GM23338 (cell line): ENCODE data around the gene JARID2. TPM values are rescaled to one million over a fixed set of nuclear protein-coding genes. Genes with fewer than 3 reads are reported as not detected.

ENCODE experiments used
- ATAC-seq: fragments of 200-7000 bp; cut with Tn5 transposase; 3 replicates; pipeline ENCODE4 v1.9.1; 2020
- DNase-seq: peaks from one replicate; pipeline ENCODE4 v3.0.0-alpha.2; 2015; ENCODE audit warnings: low spot score
- H2AFZ ChIP-seq: fragments of 200-600 bp; sonication (generic); 2 replicates; pipeline ENCODE4 v1.8.0; 2016; ENCODE audit warnings: antibody characterized with exemption, mild to moderate bottlenecking, moderate library complexity
- H3F3A ChIP-seq: fragments of 200-600 bp; sonication (generic); replicated peaks from 2 replicates; pipeline ENCODE4 v1.8.0; 2017; ENCODE audit warnings: antibody characterized with exemption, mixed run types, low read depth
- H3K27ac ChIP-seq: fragments of 200-600 bp; sonication (generic); 2 replicates; pipeline ENCODE4 v1.6.1; 2016; ENCODE audit warnings: low read depth
- H3K27me3 ChIP-seq: fragments of 200-600 bp; sonication (generic); 2 replicates; pipeline ENCODE4 v1.8.0; 2016; ENCODE audit warnings: mild to moderate bottlenecking, mixed run types, moderate library complexity; ENCODE audit not compliant: insufficient read depth
- H3K36me3 ChIP-seq: fragments of 200-600 bp; sonication (generic); 2 replicates; pipeline ENCODE4 v1.8.0; 2016; ENCODE audit warnings: mild to moderate bottlenecking; ENCODE audit not compliant: insufficient read depth
- H3K4me1 ChIP-seq: fragments of 200-600 bp; sonication (generic); 2 replicates; pipeline ENCODE4 v1.8.0; 2016; ENCODE audit warnings: mild to moderate bottlenecking, moderate library complexity; ENCODE audit not compliant: insufficient read depth
- H3K4me2 ChIP-seq: fragments of 200-600 bp; sonication (generic); 2 replicates; pipeline ENCODE4 v1.7.1; 2017; ENCODE audit warnings: mixed run types
- H3K4me3 ChIP-seq: fragments of 200-600 bp; sonication (generic); 2 replicates; pipeline ENCODE4 v1.6.1; 2016; ENCODE audit warnings: mixed run types
- H3K79me2 ChIP-seq: fragments of 200-600 bp; sonication (generic); replicated peaks from 2 replicates; pipeline ENCODE4 v1.8.0; 2017; ENCODE audit warnings: mild to moderate bottlenecking; ENCODE audit not compliant: insufficient read depth
- H3K9me2 ChIP-seq: fragments of 200-600 bp; sonication (generic); 2 replicates; pipeline ENCODE4 v1.8.0; 2017; ENCODE audit not compliant: insufficient read depth
- H4K20me1 ChIP-seq: fragments of 200-600 bp; sonication (generic); replicated peaks from 2 replicates; pipeline ENCODE4 v1.8.0; 2017; ENCODE audit warnings: mild to moderate bottlenecking; ENCODE audit not compliant: insufficient read depth
- H3K27ac Mint-ChIP-seq: 2 replicates; pipeline ENCODE4 v1.8.0; 2020; ENCODE audit warnings: inconsistent platforms, mild to moderate bottlenecking, moderate library complexity, mixed read lengths
- H3K27me3 Mint-ChIP-seq: 3 replicates; pipeline ENCODE4 v1.8.0; 2022; ENCODE audit warnings: low read depth, mild to moderate bottlenecking, moderate library complexity, mixed read lengths, inconsistent platforms; ENCODE audit not compliant: insufficient read depth, poor library complexity
- H3K36me3 Mint-ChIP-seq: 3 replicates; pipeline ENCODE4 v1.8.0; 2021; ENCODE audit warnings: low read depth, mild to moderate bottlenecking, inconsistent platforms, moderate library complexity, mixed read lengths
- H3K4me1 Mint-ChIP-seq: 3 replicates; pipeline ENCODE4 v1.8.0; 2020; ENCODE audit warnings: mild to moderate bottlenecking, inconsistent platforms, mixed read lengths
- H3K4me3 Mint-ChIP-seq: 3 replicates; pipeline ENCODE4 v1.8.0; 2021; ENCODE audit warnings: moderate library complexity, mild to moderate bottlenecking, inconsistent platforms, mixed read lengths
- H3K9me3 Mint-ChIP-seq: 3 replicates; pipeline ENCODE4 v1.8.0; 2020; ENCODE audit warnings: moderate library complexity, mild to moderate bottlenecking, inconsistent platforms, mixed read lengths
- EZH2 ChIP-seq: fragments of 200-600 bp; sonication (generic); IDR thresholded peaks from one replicate; pipeline ENCODE4 v1.8.0; 2017; ENCODE audit warnings: antibody characterized with exemption, mild to moderate bottlenecking, low read depth; ENCODE audit not compliant: unreplicated experiment
- EZH2phosphoT487 ChIP-seq: fragments of 200-600 bp; sonication (generic); IDR thresholded peaks from one replicate; pipeline ENCODE4 v1.8.1; 2018; ENCODE audit warnings: antibody characterized with exemption; ENCODE audit not compliant: unreplicated experiment
- POLR2AphosphoS5 ChIP-seq: IDR thresholded peaks from 2 replicates; pipeline ENCODE4 v1.6.1; 2016; ENCODE audit warnings: antibody characterized with exemption, low read depth
- ZNF114 ChIP-seq: fragments of 250-450 bp; sonication (Bioruptor Pico); IDR thresholded peaks from 2 replicates; pipeline ENCODE4 v1.5.0; 2020; ENCODE audit warnings: mild to moderate bottlenecking, moderate library complexity
- polyA plus RNA-seq: library from polyadenylated mRNA; unstranded; fragments of >200 nt; fragmentation: Nextera tagmentation; extraction: Ambion mirVana; gene quantifications from 2 replicates; pipeline ENCODE4 v1.2.1, GENCODE V29; 2016
- total RNA-seq: library from RNA; depleted of rRNA; stranded (reverse); fragments of >200 nt; shearing (Covaris generic); gene quantifications from 2 replicates; pipeline ENCODE4 v1.2.3, GENCODE V29; 2014
- TF ChIP-seq, protein P1 (sequence below), 2 experiments: fragments of 200-600 bp in 1 of 2; sonication (generic) in 1 of 2; conservative IDR thresholded peaks; 2 replicates each; pipeline versions ENCODE4 v1.5.1 to v1.6.1; 2016 to 2017; ENCODE audit warnings: antibody characterized with exemption in 2 of 2, low read depth in 2 of 2, mild to moderate bottlenecking in 2 of 2, moderate library complexity in 1 of 2

The JARID2 gene
- total and polyA plus RNA-seq, 2 experiments from 2014 or later = 92.8 to 196 TPM

DNA sequence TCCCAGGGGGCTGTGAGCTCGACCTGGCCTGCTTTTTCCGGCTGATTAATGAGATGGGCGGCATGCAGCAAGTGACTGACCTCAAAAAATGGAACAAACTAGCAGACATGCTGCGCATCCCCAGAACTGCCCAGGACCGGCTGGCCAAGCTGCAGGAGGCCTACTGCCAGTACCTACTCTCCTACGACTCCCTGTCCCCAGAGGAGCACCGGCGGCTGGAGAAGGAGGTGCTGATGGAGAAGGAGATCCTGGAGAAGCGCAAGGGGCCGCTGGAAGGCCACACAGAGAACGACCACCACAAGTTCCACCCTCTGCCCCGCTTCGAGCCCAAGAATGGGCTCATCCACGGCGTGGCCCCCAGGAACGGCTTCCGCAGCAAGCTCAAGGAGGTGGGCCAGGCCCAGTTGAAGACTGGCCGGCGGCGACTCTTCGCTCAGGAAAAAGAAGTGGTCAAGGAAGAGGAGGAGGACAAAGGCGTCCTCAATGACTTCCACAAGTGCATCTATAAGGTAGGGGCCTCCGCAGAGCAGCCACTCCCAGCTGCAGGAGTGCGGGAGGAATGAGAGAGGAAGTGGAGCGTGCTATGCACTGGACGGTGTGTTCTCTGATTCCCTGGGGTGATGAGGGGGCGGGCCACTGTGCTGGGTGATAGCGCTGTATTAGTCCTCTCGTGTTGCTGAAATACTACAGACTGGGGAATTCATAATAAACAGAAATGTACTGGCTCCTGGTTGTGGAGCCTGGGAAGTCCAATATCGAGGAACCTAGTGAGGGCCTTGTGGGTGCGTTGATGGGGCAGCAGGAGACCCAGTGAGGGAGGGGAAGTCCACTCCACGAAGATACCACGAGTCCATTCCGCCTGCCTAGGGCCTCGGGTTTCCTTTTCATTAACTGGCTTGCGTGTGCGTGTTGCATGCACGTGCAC, 255.3 kb downstream of the JARID2 start:
- no peak overlapping the region for H3K4me2 ChIP-seq

DNA sequence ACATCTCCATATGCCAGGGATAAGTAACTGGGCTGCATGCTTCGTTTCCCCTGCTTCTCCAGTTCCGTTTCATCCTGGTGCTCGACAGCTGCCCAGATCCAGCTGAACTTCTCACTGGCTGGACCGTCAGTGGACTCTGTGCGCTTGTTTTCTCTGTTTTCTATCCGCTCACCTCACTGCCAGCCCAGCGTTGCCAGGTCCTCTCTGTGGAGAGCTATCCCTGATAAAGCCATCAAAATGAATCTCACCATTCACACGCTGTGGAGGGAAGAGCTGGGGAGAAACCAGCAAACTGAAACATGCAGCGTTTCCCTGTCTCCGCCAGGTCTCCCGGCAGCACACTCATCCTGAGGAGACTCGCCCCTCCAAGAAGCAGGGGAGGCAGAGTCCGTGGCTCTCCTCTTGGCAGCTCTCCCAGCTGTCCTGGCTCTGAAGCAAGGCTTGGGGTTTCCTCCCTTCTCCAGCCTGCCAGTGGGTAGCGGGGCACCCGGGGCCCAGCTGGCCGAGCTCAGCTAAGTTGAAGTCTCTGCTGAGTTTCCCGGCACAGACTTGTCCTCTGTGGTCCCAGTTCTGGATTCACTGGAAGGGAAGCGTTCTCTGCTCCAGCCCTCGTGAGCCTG, 256.1 kb downstream of the JARID2 start:
- DNase-seq (no peak), ATAC-seq (no peak)
- Histone ChIP-seq H3K36me3 (peaks cover 59% of the 10 kb centered on the region), H3K4me3 (no peak overlapping the region), H3K79me2 (peaks cover 99% of the 10 kb centered on the region), H3K9me2 (no peaks in the 10 kb centered on the region), H4K20me1 (peaks cover 67% of the 10 kb centered on the region), H3K27me3 (no peaks in the 10 kb centered on the region), H3K4me2 (no peak overlapping the region), H3K4me1 (peaks cover 4% of the 10 kb centered on the region), H2AFZ (no peak overlapping the region), H3K27ac (0 out of 2 replicates have a peak overlapping the region, but pooled peaks have one; percentile 55), H3F3A (peaks cover 43% of the 10 kb centered on the region)
- H3K36me3 Mint-ChIP-seq = peaks cover 100% of the 10 kb centered on the region
- H3K4me3 Mint-ChIP-seq = no peak overlapping the region
- peaks cover 66% of the 10 kb centered on the region for H3K27me3 Mint-ChIP-seq
- peaks cover 49% of the 10 kb centered on the region for H3K4me1 Mint-ChIP-seq
- peak overlapping the region; percentile 10; the same call in 1 of the 2 replicates for H3K27ac Mint-ChIP-seq
- no peak for TF ChIP-seq EZH2phosphoT487
- no peak; the same call in 1 of the 2 replicates for TF ChIP-seq POLR2AphosphoS5
- TF ChIP-seq EZH2 = no peak
- TF ChIP-seq, protein P1, sequence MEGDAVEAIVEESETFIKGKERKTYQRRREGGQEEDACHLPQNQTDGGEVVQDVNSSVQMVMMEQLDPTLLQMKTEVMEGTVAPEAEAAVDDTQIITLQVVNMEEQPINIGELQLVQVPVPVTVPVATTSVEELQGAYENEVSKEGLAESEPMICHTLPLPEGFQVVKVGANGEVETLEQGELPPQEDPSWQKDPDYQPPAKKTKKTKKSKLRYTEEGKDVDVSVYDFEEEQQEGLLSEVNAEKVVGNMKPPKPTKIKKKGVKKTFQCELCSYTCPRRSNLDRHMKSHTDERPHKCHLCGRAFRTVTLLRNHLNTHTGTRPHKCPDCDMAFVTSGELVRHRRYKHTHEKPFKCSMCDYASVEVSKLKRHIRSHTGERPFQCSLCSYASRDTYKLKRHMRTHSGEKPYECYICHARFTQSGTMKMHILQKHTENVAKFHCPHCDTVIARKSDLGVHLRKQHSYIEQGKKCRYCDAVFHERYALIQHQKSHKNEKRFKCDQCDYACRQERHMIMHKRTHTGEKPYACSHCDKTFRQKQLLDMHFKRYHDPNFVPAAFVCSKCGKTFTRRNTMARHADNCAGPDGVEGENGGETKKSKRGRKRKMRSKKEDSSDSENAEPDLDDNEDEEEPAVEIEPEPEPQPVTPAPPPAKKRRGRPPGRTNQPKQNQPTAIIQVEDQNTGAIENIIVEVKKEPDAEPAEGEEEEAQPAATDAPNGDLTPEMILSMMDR (conservative IDR thresholded peaks at IDR 0.05; ENCODE audit: low read depth in 2 of 2) = no peak
- TF ChIP-seq ZNF114 (CRISPR knock-in tag) = no peak
- H3K9me3 Mint-ChIP-seq = 0 out of 3 replicates have a peak, but pooled peaks cover 3% of the 10 kb centered on the region

More for the DNA sequence above, 255.3 kb downstream of the JARID2 start:
- ATAC-seq = no peak
- Mint-ChIP-seq H3K4me3 (no peak overlapping the region), H3K4me1 (peaks cover 41% of the 10 kb centered on the region), H3K27ac (peak overlapping the region; percentile 35), H3K9me3 (0 out of 3 replicates have a peak, but pooled peaks cover 3% of the 10 kb centered on the region), H3K36me3 (peaks cover 100% of the 10 kb centered on the region), H3K27me3 (peaks cover 67% of the 10 kb centered on the region)
- Histone ChIP-seq H3K4me3 (no peak overlapping the region), H3K27me3 (no peaks in the 10 kb centered on the region), H3K4me1 (no peaks in the 10 kb centered on the region; the same call in 1 of the 2 replicates), H3F3A (peaks cover 36% of the 10 kb centered on the region), H3K79me2 (peaks cover 99% of the 10 kb centered on the region), H3K27ac (peak overlapping the region; percentile 39), H3K36me3 (peaks cover 57% of the 10 kb centered on the region), H2AFZ (no peak overlapping the region), H4K20me1 (peaks cover 64% of the 10 kb centered on the region), H3K9me2 (no peaks in the 10 kb centered on the region)
- TF ChIP-seq POLR2AphosphoS5 (peak; percentile 13; the same call in 1 of the 2 replicates), ZNF114 (CRISPR knock-in tag) (no peak), EZH2phosphoT487 (no peak)
- DNase-seq = no peak
